K562 (cell line): ENCODE measurements around the gene MFSD11. TPM values are rescaled to one million over a fixed set of nuclear protein-coding genes. Genes with fewer than 3 reads are reported as not detected.
A peak's percentile ranks its signal among the peaks of the same experiment; 100 is the strongest.

Experiments
- CBX8 ChIP-seq: fragments of 200-600 bp; sonication (generic); IDR thresholded peaks from 2 replicates; pipeline ENCODE4 v1.6.1; 2012; ENCODE audit warnings: borderline replicate concordance, mixed run types, low read depth, mild to moderate bottlenecking, moderate library complexity, mixed read lengths, low read length, control low read depth, inconsistent platforms; ENCODE audit not compliant: poor library complexity, severe bottlenecking; ENCODE audit errors: extremely low read depth
- EZH2 ChIP-seq: IDR thresholded peaks from 2 replicates; pipeline ENCODE4 v1.6.1; 2012; ENCODE audit warnings: low read depth, mild to moderate bottlenecking, inconsistent platforms, low read length, borderline replicate concordance
- FIP1L1 ChIP-seq: fragments of 200-400 bp; formaldehyde crosslinking; IDR thresholded peaks from 2 replicates; pipeline ENCODE4 v1.6.1; 2018; ENCODE audit warnings: mild to moderate bottlenecking, low read depth, low read length; ENCODE audit not compliant: poor library complexity, severe bottlenecking
- FOXA3 ChIP-seq, 2 experiments: fragments of 450-650 bp in 1 of 2; sonication (generic) in 1 of 2; formaldehyde crosslinking; IDR thresholded peaks in 1 of 2; conservative IDR thresholded peaks in 1 of 2; 2 replicates each; pipeline versions ENCODE4 v1.4.0 to v1.8.0; 2020 to 2022; ENCODE audit warnings: mild to moderate bottlenecking in 2 of 2, missing genetic modification reagents in 1 of 2
- HNRNPLL ChIP-seq: fragments of 200-400 bp; formaldehyde crosslinking; IDR thresholded peaks from 2 replicates; pipeline ENCODE4 v1.6.1; 2017; ENCODE audit warnings: low read length, low read depth, mild to moderate bottlenecking; ENCODE audit not compliant: poor library complexity, severe bottlenecking
- LEF1 ChIP-seq: fragments of 450-650 bp; IDR thresholded peaks from 2 replicates; pipeline ENCODE4 v1.6.1; 2016; ENCODE audit warnings: mild to moderate bottlenecking
- TCF7 ChIP-seq: sonication (generic); IDR thresholded peaks from 2 replicates; pipeline ENCODE4 v1.6.1; 2016; ENCODE audit warnings: antibody characterized with exemption, borderline replicate concordance
- polyA plus RNA-seq, 8 experiments: library from polyadenylated mRNA; depleted of rRNA in 4 of 8; stranded (reverse) in 5 of 8; unstranded in 3 of 8; fragments of >200 nt; fragmentation: Nextera tagmentation in 2 of 8; fragmentation: Illumina TruSeq in 1 of 8; extraction: Ambion mirVana in 2 of 8; extraction: Trizol in 1 of 8; gene quantifications; 2 replicates each; pipeline versions ENCODE4 v1.2.1 to v1.2.3, GENCODE V29; 2011 to 2014; ENCODE audit warnings: inconsistent platforms in 1 of 8, missing spikeins in 1 of 8
- total RNA-seq, 7 experiments: library from RNA; depleted of rRNA in 6 of 7; stranded (reverse); fragments of >200 nt in 6 of 7; fragmentation: Illumina TruSeq in 2 of 7; extraction: Trizol in 2 of 7; gene quantifications; 2 replicates each; pipeline versions ENCODE4 v1.2.1 to v1.2.3, GENCODE V29; 2011 to 2021; ENCODE audit warnings: low replicate concordance in 1 of 7
- TF ChIP-seq, protein P1 (sequence below): fragments of 450-650 bp; IDR thresholded peaks from 2 replicates; pipeline ENCODE4 v1.7.1; 2018; ENCODE audit warnings: mild to moderate bottlenecking, low read depth; ENCODE audit not compliant: partially characterized antibody
- TF ChIP-seq, protein P2 (sequence below), 2 experiments: fragments of 450-650 bp; formaldehyde crosslinking in 1 of 2; IDR thresholded peaks; 2 replicates each; pipeline versions ENCODE4 v1.4.0 to v1.6.1; 2014 to 2020; ENCODE audit warnings: mild to moderate bottlenecking in 2 of 2, borderline replicate concordance in 1 of 2, low read depth in 1 of 2
- TF ChIP-seq, protein P3 (sequence below): sonication (generic); formaldehyde crosslinking; IDR thresholded peaks from 2 replicates; pipeline ENCODE4 v1.8.0; 2022; ENCODE audit warnings: mild to moderate bottlenecking, missing genetic modification reagents, borderline replicate concordance

The MFSD11 gene
- total and polyA plus RNA-seq, 9 of the 15 experiments (the other 6 are each of a cell fraction or from before 2014, with no cell fraction given): 14.4 to 24.5 (median 19.9) TPM

DNA sequence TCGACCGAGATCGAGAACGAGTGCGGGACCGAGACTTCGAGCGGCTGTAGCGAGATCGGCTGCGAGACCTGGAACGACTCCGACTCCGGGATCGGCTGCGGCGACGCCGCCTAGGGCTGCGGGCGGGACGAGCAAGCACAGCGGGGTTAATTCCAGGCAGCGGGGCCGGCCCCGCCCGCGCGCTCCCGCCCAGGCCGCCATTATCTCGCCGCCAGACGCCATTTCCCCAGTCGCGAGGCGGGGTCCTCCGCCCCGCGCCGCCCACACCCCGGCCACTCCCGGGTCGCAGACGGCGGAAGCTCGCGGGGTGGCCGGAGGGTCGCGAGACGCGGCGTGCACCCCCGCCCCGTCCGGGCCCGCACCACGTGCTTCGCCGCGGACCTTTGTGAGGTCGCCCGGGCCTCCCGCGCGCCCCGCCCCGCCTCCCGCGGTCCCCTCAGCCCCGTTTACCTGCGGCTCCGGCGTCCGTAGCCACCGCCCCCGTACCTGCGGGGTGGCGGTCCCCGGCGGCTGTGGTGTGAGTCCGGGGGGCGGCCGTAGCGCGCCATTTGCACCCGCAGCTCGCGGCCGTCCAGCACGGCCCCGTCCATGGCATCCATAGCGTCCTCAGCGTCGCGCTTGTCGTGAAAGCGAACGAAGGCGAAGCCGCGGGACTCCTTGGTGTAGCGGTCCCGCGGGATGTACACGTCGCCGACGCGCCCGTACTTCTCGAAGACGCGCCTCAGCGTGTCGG lies 1.4 kb upstream of the MFSD11 start (continued):
- TF ChIP-seq, protein P1, sequence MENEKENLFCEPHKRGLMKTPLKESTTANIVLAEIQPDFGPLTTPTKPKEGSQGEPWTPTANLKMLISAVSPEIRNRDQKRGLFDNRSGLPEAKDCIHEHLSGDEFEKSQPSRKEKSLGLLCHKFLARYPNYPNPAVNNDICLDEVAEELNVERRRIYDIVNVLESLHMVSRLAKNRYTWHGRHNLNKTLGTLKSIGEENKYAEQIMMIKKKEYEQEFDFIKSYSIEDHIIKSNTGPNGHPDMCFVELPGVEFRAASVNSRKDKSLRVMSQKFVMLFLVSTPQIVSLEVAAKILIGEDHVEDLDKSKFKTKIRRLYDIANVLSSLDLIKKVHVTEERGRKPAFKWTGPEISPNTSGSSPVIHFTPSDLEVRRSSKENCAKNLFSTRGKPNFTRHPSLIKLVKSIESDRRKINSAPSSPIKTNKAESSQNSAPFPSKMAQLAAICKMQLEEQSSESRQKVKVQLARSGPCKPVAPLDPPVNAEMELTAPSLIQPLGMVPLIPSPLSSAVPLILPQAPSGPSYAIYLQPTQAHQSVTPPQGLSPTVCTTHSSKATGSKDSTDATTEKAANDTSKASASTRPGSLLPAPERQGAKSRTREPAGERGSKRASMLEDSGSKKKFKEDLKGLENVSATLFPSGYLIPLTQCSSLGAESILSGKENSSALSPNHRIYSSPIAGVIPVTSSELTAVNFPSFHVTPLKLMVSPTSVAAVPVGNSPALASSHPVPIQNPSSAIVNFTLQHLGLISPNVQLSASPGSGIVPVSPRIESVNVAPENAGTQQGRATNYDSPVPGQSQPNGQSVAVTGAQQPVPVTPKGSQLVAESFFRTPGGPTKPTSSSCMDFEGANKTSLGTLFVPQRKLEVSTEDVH: no peak
- TF ChIP-seq, protein P2, sequence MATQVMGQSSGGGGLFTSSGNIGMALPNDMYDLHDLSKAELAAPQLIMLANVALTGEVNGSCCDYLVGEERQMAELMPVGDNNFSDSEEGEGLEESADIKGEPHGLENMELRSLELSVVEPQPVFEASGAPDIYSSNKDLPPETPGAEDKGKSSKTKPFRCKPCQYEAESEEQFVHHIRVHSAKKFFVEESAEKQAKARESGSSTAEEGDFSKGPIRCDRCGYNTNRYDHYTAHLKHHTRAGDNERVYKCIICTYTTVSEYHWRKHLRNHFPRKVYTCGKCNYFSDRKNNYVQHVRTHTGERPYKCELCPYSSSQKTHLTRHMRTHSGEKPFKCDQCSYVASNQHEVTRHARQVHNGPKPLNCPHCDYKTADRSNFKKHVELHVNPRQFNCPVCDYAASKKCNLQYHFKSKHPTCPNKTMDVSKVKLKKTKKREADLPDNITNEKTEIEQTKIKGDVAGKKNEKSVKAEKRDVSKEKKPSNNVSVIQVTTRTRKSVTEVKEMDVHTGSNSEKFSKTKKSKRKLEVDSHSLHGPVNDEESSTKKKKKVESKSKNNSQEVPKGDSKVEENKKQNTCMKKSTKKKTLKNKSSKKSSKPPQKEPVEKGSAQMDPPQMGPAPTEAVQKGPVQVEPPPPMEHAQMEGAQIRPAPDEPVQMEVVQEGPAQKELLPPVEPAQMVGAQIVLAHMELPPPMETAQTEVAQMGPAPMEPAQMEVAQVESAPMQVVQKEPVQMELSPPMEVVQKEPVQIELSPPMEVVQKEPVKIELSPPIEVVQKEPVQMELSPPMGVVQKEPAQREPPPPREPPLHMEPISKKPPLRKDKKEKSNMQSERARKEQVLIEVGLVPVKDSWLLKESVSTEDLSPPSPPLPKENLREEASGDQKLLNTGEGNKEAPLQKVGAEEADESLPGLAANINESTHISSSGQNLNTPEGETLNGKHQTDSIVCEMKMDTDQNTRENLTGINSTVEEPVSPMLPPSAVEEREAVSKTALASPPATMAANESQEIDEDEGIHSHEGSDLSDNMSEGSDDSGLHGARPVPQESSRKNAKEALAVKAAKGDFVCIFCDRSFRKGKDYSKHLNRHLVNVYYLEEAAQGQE (IDR thresholded peaks at IDR 0.05; ENCODE audit: borderline replicate concordance): 0 out of 2 replicates have a peak, but pooled peaks have one; percentile 8
- TF ChIP-seq, protein P2 (CRISPR knock-in tag; IDR thresholded peaks at IDR 0.05; ENCODE audit: low read depth): peak; percentile 28; the same call in 1 of the 2 replicates
- TF ChIP-seq HNRNPLL (no peak), TCF7 (no peak), EZH2 (no peak), FOXA3 (CRISPR knock-in tag; conservative IDR thresholded peaks at IDR 0.05 in 1 of 2, IDR thresholded peaks at IDR 0.05 in 1 of 2) (peak in 1 of 2 experiments; percentile 80; a peak in 2 of 4 replicates), FIP1L1 (no peak), LEF1 (no peak), CBX8 (no peak)
- TF ChIP-seq, protein P3, sequence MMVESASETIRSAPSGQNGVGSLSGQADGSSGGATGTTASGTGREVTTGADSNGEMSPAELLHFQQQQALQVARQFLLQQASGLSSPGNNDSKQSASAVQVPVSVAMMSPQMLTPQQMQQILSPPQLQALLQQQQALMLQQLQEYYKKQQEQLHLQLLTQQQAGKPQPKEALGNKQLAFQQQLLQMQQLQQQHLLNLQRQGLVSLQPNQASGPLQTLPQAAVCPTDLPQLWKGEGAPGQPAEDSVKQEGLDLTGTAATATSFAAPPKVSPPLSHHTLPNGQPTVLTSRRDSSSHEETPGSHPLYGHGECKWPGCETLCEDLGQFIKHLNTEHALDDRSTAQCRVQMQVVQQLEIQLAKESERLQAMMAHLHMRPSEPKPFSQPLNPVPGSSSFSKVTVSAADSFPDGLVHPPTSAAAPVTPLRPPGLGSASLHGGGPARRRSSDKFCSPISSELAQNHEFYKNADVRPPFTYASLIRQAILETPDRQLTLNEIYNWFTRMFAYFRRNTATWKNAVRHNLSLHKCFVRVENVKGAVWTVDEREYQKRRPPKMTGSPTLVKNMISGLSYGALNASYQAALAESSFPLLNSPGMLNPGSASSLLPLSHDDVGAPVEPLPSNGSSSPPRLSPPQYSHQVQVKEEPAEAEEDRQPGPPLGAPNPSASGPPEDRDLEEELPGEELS (CRISPR knock-in tag): no peak
